CMK (cell line): ENCODE data around the gene SLC22A17.

ENCODE experiments used
- DNase-seq: peaks from one replicate; pipeline ENCODE4 v3.0.0-alpha.2; 2010; ENCODE audit warnings: low read depth

SLC22A17 gene

DNA sequence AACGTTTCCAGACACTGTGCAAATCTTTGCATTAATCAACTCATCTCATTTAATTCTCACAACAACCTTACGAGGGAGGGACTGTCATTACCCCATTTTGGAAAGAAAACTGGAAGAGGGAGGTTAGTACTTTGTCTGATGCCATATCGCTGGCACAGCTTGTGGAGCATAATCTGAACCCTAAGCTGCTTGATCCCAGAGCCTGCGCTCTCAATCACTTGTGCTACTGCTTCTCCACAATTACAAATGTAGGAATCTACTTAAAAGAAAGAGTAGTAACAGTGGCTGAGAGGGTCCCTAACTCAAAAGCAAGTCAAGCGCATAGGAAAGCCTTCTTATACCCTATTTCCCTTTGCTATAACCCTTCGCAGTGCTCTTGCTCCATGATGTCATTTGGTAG is 9.1 kb upstream of the SLC22A17 start:
- no peak for DNase-seq

DNA sequence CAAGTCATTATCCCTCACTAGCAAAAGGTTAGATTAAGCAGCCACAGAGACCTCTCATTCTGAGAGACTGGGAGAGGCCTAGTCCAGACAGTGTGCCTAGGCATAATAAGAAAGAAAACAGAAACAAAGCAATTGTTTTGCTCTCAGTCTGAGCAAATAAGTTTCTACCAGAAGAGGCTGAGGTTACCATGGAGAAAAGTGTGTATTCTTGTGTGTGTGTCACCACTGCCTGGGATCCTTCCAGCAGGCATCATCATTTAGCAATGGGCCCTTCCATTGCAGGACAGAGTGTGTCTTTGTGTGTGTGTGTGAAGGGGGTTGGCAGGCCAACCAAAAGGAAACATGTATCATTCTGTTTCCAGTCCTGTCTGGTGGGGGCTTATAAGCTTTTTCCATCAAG is 8.6 kb upstream of the SLC22A17 start:
- DNase-seq: no peak

DNA sequence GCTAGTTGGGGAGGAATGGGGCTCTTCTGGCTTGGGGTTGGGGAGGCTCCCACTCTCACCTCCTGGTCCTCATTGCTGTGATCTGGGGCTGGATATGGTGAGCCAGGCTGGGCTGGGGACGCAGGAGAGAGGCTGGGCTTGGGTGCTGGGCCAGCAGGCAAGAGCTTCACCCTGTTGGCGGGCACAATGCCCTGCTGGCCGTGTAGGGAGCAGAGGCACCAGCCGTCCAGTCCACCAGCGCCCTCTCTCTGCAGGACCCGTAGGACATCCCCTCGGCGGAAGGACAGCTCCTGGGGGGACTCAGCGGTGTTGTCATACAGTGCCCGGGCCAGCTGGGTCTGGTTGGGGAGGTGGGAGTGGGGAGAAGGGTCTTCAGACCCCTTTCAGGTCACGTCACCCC is 7.8 kb upstream of the SLC22A17 start:
- no peak for DNase-seq

DNA sequence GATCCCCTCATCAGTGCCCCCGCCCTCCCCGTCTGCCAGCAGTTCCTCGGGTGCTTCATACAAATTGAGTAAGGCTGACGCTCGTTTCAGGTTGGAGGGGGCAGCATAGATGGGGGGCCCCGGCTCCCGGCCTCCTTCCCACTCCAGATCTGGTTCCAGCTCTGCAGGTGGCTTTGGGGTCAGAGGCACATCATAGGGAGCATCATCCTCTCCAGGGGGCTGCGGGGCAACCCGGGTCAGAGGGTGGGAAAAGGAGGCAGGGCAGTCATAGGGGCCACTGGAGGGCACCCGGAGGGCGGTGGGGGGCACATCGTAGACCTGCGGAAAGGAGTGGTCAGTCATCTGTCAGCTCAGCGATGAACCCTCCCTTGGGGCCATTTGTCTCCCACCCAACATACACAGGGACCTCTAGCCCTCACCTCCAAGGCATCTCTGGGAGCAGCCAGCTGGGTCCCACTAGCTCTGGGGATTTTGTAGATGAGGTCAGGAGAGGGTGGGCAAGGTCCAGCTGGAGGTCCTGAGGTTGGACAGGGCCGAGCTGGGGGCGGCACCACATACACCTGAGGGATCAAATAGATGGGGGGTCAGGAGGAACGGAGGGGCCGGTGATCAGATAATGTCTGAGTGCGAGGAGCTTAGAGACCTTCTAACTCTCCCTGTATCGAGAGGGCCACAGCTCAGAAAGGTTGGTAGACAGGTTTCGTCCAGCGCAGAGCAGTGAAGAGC is 7.2 kb upstream of the SLC22A17 start:
- no peak for DNase-seq

DNA sequence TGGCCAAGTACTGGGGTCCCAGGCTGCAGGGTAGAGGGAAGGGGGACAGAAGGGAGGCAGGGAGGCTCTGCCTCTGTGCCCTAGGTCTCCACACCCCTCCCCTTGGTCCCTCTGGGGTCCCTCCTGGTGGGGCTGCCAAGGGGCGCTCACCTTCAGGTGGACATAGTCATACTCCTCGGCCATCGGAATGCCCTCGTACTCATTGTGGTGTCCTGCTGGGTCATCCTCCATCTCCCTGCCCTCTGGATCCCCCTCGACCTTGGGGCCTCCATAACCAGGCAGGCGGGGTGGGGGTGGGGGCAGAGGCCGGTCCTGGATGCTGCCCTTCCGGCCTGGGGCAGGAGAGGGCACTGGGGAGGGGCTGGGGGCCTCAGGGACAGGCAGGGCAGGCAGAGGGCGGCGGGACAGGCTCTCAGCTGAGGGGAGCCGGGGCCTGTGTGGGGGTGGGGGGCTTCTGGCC is 6.5 kb upstream of the SLC22A17 start:
- DNase-seq: no peak

DNA sequence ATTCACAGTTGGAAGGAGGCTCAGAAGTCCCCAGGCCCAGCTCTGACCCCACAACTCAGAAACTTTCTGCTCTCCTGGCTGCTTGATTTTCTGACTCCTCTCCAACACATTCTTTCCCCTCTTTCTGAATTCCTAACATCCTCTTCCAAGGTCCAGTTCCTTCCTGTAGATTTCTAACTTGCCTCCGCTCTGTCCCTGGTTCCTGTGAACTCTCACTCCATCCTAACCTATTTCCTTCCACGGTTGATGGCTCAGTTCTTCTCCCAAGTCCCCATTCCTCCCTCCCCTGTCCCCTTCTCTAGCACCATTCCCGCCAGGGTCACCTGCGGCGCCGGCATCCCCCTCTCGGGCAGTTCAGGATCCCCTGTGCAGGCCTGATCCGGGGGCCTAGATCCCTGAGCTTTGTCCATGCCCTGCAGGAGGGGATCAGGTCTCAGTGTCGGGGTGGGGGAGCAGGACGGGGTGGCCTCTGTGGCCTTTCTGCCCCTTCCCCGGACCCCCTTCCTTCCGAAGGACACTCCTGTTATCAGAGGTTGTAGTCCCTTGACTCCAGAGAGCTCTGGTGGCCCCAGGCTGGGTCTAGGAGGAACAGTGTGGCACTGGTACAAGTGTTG is 6.0 kb upstream of the SLC22A17 start:
- DNase-seq: no peak

DNA sequence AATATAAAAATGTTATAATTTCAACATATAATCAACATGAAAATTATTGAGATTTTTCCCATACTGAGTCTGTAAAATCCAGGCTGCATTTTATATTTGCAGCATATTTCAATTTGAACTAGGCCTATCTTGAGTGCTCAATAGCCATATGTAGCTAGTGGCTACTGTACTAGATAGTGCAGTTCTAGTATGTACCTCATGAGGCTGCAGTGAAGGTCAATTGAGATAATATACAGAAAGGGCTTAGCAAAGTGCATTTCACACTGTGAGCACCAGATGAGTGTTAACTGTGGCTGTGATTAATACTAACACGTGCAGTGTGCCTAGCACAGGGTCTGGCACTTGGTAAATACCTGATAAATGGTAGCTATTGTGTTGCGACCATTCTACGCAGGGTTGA is 5.4 kb upstream of the SLC22A17 start:
- DNase-seq: no peak

DNA sequence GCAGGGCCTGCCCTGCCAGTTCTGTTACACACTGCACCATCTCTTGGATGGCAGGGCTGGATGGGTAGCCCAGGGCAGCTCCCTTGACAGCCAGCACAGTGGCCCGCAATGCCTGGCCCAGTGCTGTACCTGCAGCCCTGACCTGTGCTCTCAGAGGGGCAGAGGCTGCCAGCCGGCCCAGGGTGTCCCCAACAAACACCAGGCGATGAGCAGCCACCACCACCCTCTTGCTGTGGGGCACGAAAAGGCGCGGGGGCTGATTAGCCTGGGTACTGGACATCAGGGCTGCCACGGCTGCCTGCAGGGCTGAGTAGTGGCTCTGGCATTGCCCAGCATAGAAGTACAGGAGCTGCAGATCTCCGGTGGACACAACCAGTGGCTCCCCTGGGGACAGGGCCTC is 4.6 kb upstream of the SLC22A17 start:
- no peak for DNase-seq

DNA sequence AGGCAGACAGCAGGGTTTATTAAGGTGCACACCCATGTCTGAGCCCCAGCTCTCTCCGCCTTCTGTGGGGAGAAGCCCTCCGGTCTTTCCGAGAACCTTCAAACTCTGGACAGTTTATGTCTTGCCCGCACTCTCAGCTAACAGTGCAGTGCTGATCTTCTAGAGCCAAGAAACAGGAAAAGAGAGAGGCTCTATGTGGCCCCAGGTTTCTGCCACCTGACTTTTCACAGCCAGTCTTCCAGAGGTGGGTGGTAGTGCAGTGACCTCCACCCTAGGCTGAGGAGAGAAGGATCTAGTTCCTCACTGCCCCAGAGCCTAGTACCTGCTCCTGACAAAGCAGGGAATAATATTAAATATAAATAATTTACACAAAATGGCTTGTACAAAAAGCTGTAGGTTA is 4.0 kb upstream of the SLC22A17 start:
- DNase-seq: no peak

DNA sequence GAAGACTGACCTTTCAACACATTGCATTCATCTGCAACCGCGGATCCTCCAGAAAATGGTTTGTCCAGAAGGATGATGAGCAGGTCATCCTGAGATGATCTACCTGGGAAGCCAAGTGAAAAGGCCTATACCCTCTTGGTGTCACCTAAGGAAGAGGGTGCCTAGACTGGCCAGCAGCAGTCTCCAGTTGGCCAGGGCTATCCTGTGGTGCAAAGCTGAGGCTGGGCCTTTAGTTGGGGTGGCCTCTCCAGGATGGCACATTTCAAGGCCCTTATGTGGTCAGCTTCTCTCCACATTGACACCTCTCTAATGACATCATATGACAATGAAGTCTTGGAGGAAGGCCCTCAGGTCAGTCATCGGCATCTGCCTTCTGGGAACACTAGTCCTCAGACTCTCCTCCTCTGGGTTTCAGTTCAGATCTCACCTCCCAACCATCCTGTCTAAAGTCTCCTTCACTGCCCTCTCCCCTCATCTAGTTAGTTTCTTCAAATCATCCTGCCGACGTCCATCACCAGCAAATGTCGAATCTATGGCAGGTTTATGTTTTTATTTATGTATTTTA is 3.3 kb upstream of the SLC22A17 start:
- DNase-seq: no peak

DNA sequence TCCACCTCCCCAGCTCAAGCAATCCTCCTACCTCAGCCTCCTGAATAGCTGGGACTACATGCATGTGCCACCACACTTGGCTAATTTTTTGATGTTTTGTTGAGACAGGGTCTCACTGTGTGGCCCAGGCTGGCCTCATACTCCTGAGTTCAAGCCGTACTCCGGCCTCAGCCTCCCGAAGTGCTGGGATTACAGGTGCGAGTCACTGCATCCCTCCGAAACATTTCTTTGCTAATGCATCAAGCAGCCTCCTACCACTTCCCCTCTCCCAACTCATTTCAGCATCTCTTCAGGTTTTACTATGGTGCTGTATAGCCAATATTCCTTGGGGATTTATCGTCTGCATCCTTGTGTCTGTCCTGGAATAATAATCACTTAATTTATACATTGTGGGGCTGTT is 2.3 kb upstream of the SLC22A17 start:
- no peak for DNase-seq

DNA sequence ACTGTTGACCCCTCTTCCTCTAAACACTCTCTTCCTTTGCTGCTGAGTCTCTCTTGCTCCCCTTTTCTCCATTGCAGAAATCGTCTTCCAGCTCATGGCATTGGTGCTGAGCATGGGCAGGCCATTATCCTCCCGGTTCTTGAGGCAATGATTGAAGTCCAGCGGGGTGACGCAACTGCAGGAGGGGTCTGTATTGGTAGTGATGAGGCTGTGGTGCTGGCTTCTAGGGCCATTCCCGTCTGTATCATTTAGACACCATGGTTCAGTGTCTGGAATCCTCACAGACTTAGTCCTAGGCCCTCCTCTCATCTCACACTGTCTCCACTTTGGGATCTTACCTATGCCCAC is 720 bp upstream of the SLC22A17 start:
- no peak for DNase-seq

DNA sequence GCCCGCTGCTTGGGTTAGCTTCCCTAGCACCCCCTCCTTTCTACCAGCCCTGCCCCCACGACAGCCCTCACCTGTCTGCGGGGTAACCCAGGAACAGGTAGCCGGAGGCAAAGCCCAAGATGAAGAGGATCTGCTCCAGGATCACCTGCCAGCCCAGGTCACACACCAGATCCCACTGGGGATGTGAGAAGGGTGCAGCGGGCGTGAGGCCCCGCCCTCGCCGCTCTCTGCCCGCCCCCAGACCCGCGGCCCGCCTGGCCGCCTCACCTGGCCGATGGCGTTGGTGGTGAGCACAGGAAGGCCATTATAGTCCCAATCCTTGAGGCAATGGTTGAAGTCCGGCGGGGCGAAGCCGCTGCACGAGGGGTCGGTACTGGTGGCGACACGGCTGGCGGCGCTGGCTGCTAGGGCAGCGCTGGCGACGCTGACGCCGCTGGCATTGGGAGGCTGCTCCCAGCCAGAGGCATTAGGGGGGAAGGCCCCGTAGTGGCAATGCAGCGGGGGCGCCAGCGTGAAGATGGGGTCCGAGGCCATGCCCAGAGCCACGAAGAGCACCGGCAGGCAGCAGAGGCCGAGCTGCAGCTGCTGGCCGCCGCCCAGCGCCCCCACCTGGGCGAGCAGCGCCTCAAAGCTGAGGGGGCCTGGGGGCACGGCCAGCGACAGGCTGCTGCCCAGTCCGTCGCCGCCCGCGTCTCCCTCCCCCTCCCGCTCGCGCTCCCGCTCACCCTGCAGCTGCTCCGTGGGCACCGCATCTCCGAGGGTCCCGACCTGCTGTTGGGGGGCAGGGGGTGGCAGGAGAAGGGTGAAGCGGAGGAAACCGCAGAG is 794 bp downstream of the SLC22A17 start:
- DNase-seq: no peak

DNA sequence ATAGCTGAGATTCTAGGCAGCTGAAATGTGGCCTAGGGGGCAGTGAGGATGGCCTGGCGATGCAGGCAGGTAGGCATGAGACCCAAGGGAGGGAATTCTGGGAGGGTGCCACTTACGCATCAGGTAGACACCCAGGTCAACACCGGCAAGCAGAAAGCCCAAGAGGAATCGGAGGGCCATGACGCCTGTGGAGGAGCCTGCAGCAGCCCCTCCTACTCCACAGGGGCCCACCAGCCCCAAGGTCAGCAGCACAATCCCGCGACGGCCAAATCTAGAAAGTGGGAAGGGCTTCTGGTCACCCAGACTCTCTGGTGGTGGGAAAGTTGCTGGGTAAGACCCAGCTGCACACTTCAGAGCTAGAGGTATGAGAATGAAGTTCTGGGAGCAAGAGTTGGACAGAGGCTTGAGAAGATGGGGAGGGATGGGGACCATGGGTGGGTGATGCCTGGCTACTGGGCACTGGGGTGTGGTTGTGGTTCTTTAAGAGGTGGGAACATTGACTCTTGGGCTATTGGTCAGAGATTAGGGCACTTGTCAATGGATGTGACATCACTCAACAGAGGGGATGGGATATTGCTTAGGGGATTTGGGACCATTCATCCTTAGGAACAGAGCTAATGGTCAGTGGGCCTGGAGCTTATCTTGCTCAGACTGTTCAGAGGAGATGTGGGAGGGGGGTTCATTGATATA is 3.4 kb downstream of the SLC22A17 start:
- no peak for DNase-seq

DNA sequence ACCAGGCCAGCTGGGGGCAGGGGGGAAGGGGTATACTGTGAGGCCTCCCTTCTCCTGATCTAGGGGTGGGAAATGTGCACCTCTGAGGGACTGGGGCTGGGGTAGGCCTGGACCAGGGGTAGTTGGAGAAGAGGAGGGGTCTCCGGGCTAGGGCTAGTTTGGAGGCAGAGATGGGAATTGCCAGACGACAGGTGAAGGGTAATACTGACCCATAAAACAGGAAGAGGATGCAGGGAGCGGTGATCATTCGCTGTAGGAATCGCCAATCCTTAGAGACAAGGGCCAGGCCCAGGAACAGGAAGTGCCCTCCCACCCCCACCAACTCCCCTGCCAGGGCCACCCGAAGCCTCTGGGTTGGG is 4.4 kb downstream of the SLC22A17 start:
- no peak for DNase-seq

DNA sequence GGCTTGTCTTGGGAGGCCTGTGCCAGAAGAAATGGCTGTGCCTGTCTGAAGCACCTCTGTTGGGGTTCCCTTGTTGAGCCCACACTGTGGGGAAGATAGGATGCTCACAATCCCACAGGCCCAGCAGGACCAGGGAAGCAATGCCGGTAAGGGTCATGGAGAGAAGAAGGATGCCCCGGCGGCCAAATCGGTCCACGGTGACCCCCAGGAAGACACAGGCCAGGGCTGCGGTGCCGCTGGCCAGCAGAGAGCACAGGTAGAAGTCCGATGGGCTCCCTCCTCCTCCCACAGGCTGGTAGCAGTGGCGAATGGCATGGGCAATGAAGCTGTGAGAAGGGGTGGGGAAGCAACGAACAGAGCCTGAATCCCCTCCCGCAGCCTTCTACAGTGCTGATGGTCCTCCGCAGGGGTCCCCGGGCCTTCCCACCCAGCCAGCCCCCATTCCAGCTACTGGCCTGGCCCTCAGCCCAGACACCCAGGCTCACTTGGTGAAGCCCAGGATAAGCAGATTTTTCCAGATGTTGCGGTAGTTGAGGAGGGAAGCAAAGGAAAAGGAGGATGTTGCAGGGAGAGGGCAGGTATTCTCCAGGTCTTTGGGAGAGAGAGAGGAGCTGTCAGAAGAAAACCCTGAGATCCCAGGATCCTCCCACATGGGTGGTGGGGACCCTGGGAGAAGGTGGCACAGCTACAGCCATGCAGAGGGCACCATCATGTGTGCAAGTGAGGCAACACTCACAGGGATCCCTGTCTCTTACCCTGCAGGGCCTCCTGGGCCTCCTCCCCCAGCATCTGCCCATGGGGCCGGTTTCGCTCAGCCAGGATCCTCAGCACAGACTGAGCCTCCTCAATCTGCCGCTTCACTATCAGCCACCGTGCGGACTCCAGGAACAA is 5.0 kb downstream of the SLC22A17 start:
- DNase-seq: no peak

DNA sequence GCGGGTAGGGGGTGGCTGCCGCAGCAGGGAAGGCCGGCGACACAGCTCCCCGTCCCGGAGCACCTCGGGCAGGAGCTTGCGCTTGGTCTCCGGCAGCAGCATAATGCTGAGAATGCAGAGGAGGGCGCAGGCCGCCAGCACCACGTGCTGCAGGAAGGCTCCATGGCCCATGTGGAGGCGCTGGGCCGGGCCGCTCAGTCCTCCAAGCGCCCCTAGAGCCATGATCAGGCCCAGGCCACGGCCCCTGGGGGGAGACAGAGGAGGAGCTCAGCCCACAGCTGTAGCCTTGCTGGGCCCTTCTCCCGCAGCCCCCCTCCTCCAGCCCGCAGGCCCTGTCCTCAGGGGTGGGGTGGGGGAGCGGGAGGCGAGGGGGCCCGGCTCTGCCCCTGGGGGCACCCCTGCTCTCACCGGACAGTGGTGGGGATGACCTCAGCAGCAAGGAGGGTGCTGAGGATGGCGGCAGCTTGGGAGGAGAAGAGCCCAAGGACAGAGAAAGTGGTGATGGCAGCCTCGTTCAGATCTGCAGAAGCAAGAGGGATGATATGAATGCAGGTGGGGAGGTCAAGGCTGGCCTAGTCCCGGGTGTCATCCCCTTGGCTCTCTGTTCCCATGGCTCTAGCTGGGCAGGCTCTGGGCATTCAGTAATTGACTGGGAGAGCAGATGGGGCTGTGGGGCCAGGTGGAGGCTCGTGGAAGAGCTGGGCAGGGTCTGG is 5.8 kb downstream of the SLC22A17 start:
- no peak for DNase-seq

DNA sequence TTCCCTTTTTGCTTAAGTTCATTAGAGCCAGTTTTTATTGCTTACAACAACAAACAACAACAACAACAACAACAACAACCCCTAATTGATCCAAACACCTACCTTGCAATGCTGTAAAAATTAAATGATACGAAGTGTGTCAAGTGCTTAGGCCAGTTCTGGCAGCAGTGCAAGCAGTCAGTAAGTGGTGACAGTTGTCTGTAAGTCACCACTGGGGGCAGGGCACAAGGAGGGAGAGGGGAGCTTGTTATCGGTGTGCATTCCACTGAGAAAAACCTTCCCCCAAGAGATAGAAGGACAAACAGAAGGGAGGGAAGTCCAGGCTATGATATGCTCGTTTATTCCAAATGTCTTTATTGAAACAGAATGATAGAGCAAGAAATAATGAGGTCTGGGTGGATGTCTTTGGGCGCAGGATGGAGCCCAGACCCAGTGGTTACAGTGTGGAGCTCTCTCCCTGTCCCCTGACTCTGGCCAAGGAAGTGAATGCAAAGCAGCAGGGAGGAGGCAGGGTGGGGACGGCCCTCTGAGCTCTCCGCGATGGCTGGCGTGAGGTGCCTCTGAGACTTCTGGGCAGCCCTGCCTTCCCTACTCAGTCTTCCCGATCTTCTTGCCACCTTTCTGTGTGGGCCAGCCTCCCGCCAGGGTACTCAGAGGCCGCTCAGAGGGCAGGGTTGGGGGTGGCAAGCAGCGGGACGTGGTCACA is 6.5 kb downstream of the SLC22A17 start:
- no peak for DNase-seq

DNA sequence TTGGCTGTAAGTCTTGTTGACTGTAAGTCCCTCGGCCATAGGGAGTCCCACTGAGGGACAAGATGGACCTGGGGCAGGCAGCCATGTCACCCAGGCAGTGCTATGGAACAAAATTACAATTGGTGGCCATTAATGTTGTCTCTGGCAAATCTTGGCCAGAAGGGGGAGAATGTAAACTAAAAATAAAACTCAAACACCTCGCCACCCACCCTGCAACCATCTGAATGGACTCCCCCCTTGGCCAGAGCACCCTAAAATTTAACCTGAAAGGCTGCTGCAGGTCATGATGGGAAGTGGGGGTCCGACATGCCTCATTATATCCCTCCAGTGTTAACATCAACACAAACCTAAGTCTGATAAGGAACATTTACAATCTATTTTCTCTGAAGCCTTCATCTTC is 8.2 kb downstream of the SLC22A17 start:
- no peak for DNase-seq
